Activated CD4-positive, alpha-beta T cell treated with anti-CD3 and anti-CD28 coated beads for 24 hours (primary cell): ENCODE data around the gene SPAM1.
"Not testable (repeated sequence)": the region's sequence is repeated elsewhere in the genome, so short reads cannot be mapped to it uniquely, and the experiment has no call there.

Experiments used
- DNase-seq, 2 donors: peaks; one replicate each; pipeline ENCODE4 v3.0.0-alpha.2; 2020; ENCODE audit warnings: low read depth in 2 of 2

The SPAM1 gene

DNA sequence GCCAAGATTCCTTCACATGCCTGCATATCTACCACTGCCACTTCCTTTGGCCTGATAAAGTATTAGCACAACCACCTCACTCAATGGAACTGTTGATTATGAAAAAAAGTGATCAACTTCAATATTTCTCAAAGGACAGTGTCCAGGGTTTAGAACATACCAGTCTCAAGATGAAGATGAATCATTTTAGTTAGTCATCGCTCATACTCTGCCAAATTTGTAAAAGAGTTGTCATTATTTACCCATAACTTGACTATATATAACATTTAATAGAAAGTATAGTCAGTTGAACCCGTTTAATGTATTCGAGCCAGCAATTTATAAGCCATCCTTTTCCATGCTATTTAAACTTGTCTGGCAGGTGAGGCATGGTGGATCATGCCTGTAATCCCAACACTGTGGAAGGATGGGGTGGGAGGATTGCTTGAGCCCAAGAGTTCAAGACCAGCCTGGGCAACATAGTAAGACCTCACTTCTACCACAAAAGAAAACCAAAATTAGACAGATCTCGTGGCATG is 33.2 kb downstream of the SPAM1 start:
- DNase-seq = no peak

- DNase-seq = no peak
Observed at GRCh38 chr7:123961771-123962170, 36.7 kb downstream of the SPAM1 start.

GRCh38 chr7:123966936-123967335 is 41.9 kb downstream of the SPAM1 start:
- no peak for DNase-seq

DNA sequence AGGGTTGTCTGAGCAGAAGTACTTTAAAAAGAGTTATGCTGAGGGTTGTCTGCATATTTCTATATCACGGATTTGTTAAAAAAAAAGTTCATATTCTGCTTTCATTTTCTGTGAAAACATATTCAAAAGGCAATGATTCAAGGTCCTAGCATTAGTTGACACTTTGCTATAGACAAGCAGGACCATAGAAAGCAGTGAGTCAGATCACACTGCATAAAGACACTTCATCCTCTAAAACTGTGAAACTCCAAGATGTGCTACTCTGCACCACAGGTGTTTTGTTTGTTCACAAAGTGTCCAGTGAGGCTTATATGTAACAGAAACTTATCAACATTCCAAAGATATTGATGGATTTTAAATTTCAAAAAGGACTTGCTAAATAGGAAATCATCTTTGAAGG is 47.0 kb downstream of the SPAM1 start:
- no peak for DNase-seq

DNA sequence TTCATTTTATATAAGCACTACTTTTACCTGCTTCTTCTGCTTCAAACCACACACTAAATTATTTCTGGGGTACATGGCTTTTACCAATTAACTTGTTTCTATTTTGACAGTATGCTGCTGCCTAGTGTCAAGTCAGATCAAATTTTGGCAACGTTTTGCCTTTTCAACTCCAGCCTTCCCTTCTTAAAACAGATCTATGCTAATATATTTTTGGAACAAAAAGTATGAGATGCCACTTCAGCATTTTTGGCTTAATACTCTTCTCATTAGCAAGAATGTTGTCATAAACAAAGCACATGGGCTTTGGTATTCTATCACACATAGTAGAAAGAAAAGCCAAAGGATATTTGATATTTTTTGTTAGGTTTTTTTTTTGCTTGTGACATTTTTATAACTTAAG is 47.8 kb downstream of the SPAM1 start:
- no peak for DNase-seq

DNA sequence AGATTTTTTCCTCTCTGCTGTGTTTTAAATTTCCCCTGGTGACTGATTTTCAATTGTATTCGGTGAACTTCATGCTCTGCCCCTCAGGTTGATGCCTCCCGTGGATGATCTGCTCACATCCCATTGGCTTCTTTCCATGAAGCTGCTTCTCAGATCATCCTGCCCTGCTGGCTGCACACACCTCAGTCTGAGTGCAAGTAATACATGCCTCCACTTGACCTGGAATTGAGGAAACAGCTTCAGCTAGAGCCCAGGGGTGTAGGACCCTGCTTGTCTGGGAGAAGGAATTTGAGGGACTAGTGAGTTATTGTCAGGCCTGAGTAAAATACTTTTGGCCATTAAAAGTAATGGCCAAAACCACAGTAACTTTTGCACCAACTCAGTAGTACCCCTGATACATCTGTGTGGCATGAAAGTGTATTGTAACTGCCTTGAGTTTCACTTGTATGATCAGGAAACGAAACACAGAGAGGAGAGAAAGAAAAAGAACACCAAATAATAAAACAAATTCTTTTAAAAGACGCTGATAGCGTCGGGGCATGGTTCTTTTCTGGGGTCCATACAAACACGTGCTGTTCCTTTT is 49.4 kb downstream of the SPAM1 start:
- no peak for DNase-seq

DNA sequence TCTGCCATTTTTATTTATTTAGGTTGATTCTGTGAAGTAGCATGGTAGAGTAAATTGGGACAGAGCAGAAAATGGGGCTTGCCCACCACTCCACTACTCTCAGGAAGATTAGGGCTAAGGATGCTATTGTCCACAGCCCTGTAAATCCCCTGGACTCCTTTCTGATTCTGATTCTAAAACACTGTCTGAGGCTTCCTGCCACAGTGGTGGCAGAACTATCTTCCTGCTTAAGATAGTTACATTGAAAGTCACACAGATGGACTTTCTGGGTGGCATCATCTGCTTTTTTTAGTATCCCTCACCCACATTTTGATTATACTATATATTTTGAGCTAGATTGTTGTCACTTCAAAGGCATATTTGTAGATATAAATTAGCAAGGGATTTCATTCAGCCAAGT is 50.0 kb downstream of the SPAM1 start:
- DNase-seq = no peak

DNA sequence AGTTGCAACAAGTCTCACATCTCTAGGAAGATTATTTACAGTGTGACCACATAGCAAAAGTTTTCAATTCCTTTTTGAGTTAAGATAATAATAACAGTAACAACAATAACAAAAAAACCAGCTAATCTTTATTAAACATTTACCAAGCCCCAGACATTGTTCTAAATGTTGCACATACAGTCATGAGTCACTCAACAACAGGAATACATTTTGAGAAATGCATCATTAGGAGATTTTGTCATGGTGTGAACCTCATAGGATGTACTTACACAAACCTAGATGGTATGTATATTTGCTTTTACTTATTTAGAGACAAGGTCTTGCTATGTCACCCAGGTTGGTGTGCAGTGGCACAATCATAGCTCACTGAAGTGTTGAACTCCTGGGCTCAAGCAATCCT is 52.0 kb downstream of the SPAM1 start:
- DNase-seq = no peak

DNA sequence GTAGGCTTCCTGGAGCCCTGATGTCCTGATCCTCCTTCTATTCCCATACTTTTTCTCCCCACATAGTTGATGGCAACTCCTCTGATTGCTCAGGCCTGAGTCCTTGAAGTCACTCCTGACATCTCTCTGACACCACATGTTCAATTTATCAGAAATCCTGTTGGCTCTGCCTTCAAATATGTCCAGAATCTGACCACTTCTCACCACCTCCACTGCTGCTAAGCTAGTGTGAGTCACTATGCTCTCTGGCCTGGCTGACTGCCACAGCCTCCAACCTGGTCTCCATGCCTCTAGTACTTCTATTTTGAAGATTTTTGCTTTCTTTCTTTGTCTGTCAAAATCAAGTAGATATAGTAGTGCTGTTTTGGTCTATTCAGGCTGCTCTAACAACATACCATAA is 54.8 kb downstream of the SPAM1 start:
- DNase-seq = no peak

DNA sequence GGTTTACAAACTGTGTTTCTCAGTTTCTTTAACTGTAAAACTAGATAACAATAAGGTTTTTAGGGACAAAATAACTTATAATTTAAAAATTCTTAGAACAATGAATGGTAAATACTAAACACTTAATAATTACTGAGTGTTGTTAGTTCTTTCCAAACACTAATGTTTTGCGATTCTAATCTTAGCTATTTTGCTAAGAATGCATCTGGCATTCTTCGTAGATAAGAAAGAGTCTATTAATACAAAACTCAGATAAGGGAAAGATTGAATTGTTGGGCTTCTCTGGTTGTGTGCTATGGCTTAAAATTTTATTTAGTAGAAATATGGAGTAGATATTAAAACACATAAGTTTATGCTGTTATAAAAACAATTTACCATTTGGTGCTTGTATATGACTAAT is 62.4 kb downstream of the SPAM1 start:
- DNase-seq = no peak

- no peak for DNase-seq
Observed at GRCh38 chr7:123992913-123993518, 68.0 kb downstream of the SPAM1 start.

DNA sequence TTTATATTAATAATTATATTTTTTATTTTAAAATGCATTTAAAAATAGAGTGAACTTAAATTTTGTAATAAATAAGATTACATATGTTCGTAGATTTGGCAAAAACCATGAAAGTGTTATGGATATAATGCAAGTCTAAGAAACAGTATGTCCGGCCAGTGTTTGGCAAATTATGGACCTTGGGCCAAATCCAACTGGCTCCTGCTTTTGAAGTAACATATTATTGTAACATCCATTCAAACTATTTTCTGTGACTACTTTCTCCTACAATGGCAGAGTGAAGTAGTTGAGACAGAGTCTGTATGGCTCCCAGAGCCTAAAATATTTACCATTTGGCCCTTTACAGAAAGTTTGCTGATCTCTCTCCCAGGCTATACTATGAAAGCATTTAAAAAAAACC is 69.0 kb downstream of the SPAM1 start:
- DNase-seq = no peak

DNA sequence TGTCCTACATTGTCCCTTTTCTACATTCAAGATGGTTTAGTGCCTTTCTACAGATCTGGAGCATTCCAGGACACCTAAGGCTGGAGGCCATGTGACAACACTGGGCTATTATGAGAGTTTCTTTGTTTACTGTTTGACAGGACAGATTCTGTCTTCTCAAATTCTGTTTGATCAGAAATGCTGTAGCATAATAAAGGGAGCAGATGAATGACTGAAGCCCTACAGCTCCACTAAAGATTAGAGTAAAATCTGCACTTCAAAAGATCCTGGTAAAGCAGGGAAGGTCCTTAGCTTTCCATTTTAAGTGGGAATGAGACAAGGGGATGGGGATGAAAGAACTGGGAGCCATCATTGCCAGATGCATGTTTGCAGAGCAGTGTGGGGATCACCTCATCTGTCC is 69.4 kb downstream of the SPAM1 start:
- DNase-seq = no peak

GRCh38 chr7:123995617-123996326 is 70.7 kb downstream of the SPAM1 start:
- no peak for DNase-seq

DNA sequence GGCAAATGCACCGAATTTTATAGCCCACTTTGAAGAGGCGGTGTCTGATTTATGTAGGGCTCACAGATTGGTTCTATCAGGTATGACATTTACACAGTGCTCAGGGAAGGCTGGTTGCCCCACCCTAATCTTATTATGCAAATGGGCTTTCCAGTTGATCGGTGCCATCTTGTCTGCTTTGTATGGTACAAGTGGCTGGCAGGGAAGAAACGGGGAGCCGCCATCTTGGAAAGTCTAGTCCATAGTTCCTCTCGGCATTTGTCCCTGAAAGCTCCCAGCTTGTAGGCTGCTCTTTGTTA is 71.2 kb downstream of the SPAM1 start:
- DNase-seq = no peak

DNA sequence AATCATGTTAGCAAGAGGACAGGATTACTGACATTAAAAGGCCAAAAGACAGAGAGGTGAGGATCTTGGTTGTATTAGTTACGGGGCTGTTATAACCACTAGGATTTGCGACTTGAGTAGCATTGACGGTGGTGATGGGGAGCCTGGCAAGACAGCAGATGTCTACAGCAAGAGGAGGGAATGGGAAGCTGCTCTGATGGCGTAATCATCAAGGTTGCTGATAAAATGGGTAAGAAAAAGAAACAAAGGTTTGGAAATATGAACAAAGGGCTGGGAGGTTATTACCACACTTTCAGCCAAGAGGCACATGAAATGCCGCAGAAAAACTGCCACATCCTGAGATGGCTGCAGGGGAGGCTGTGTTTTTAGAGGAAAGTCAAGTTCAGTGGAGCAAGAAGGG is 73.9 kb downstream of the SPAM1 start:
- no peak for DNase-seq

GRCh38 chr7:123999703-124000102 is 74.7 kb downstream of the SPAM1 start:
- no peak for DNase-seq

DNA sequence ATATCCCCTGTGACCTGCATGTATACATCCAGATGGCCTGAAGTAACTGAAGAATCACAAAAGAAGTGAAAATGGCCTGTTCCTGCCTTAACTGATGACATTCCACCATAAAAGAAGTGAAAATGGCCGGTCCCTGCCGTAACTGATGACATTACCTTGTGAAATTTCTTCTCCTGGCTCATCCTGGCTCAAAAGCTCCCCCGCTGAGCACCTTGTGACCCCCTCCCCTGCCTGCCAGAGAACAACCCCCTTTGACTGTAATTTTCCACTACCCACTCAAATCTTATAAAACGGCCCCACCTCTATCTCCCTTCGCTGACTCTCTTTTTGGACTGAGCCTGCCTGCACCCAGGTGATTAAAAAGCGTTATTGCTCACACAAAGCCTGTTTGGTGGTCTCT is 83.3 kb downstream of the SPAM1 start:
- not testable (repeated sequence) for DNase-seq

DNA sequence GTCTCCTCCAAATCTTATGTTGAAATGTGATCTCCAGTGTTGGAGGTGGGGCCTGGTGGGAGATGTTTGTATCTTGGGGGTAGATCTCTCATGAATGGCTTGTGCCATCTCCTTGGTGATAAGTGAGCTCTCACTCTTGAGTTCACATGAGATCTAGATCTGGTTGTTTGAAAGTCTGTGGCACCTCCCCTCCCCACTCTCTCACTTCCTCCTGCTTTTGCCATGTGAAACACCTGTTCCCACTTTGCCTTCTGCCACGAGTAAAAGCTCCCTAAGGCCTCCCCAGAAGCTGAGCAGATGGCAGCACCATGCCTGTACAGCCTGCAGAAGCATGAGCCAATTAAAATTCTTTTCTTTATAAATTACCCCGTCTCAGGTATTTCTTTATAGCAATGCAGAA is 84.3 kb downstream of the SPAM1 start:
- DNase-seq = no peak
